Activated effector memory CD4-positive, alpha-beta T cell treated with Interleukin-2 at 50 U/mL for 16 hours (primary cell): ENCODE data around the gene CFB.
"Not testable (repeated sequence)": the region's sequence is repeated elsewhere in the genome, so short reads cannot be mapped to it uniquely, and the experiment has no call there.

Source experiments
- DNase-seq: peaks from one replicate; pipeline ENCODE4 v3.0.0-alpha.2; 2020

CFB gene

GRCh38 chr6:31915351-31915750 lies 30.5 kb upstream of the CFB start:
- DNase-seq = no peak

DNA sequence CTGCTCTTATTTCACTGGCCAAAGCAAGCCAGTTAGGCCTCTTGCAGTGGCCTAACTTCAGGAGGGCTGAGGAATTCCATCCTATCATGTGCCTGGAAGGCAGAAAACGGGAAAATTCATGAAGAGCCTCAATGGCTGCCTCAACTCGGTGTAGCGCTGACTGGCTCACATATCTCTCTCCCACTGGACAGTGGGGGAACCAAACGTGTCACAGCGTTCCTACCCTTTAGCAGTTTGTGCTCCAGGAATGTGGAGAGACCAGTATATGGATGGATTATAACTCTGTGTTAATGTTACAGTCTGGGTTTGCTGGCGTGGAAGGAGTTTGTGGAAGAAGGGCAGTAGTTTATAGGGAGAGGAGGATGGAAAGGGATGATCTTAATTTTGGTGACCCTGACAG lies 30.1 kb upstream of the CFB start:
- no peak for DNase-seq

GRCh38 chr6:31918069-31918720 lies 27.7 kb upstream of the CFB start:
- no peak for DNase-seq

- no peak for DNase-seq
Observed at GRCh38 chr6:31919624-31920303, 26.1 kb upstream of the CFB start.

DNA sequence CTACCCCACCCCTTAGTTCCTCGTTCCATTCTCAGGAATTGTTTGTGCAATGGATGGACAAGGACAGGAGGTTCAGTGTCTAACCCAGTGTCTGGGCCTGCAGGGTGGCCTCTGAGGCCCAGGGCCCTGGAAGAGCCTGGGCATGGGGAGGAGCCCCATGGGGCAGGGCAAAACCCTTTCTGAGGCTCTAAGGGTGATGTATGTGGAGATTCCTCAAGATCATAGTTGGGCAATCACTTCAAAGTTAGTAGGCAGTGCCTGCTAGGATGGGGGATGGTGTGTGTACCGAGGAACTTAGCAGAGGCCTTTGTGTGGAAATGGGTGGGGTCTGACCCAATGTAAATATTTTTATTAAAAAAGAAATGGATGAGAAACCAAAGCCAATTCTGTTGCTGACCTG lies 25.1 kb upstream of the CFB start:
- no peak for DNase-seq

DNA sequence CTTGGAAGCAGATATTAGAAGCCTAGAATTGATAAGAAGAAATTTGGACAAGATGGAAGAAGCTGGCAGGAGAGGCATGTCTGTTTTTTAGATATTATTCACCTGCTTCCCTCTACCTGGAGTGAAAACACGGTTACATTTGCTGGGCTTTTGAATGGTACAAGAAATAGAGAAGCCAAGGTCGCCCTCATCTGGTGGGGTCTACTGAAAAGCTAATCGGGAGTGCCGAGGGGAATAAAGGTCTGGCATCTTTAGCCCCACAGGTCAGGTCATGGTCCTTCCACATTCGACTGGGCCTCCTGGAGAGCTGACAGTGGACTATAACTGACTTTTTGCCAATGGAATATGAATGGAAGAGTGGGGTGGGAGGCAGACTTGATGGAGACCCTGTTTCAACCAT lies 23.0 kb upstream of the CFB start:
- DNase-seq = no peak

- no peak for DNase-seq
Observed at GRCh38 chr6:31927242-31927862, 18.5 kb upstream of the CFB start, which contains the start of gene C2. TSS of gene C2 (plus strand) at chr6:31927717. CDS start at chr6:31927753, 36 bp downstream.

DNA sequence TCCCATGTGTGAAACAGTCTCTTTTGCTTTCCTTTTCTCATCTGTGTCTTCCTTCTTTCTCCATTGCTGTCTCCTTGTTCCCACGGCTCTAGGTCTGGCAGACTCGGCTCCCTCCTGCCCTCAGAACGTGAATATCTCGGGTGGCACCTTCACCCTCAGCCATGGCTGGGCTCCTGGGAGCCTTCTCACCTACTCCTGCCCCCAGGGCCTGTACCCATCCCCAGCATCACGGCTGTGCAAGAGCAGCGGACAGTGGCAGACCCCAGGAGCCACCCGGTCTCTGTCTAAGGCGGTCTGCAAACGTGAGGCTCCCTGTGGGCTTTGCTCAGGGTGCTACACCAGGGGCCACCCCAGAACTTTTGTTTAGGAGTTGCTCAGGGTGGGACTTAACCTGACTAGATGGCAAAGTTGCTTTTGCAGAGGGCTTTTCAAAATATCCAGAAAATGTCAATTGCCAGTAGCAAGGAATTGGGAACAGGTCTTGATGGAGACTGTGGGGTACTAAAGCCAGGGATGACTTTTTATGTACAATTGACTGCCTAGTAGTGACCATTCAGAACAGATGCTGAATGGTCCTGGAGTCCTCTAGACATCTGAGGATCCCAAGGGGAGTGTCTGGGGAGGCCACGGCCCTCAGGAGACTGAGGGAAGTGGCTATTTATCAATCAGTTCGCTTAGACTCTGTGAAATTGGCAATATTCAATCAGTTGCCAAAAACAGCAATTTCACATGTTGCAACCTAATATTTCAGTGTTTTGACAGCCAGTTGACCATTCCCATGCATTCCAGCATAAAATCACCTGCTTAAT lies 17.8 kb upstream of the CFB start:
- DNase-seq = no peak

GRCh38 chr6:31928672-31928939 lies 17.3 kb upstream of the CFB start:
- DNase-seq = no peak

DNA sequence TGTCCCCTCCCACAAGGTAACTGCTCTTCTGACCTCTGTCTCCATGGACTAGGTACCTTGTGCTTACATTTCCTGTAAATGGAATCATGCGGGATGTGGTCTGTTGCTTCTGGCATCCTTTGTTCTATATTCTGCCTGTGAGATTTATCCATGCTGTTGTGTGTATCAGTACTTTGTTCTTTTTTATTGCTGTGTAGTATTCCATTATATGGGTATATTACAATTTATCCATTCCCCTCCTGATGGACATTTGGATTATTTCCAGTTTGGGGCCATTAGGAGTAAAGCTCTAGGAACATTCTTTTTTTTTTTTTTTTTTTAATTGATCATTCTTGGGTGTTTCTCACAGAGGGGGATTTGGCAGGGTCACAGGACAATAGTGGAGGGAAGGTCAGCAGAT lies 14.9 kb upstream of the CFB start:
- no peak for DNase-seq

GRCh38 chr6:31932137-31932536 lies 13.8 kb upstream of the CFB start:
- not testable (repeated sequence) for DNase-seq

DNA sequence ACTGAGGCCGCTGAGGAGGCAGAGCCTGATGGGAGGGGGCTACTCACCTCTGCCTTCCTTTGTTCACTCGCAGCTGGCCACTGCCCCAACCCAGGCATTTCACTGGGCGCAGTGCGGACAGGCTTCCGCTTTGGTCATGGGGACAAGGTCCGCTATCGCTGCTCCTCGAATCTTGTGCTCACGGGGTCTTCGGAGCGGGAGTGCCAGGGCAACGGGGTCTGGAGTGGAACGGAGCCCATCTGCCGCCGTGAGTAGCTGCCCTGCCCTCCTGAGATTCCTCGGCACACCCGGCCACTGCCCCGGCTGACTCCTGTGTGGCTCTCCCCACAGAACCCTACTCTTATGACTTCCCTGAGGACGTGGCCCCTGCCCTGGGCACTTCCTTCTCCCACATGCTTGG lies 12.4 kb upstream of the CFB start:
- DNase-seq = no peak

- no peak for DNase-seq
Observed at GRCh38 chr6:31935021-31935420, 10.9 kb upstream of the CFB start.

- DNase-seq = no peak
Observed at GRCh38 chr6:31935823-31936222, 10.1 kb upstream of the CFB start.

GRCh38 chr6:31940256-31940664 lies 5.6 kb upstream of the CFB start:
- DNase-seq = no peak

DNA sequence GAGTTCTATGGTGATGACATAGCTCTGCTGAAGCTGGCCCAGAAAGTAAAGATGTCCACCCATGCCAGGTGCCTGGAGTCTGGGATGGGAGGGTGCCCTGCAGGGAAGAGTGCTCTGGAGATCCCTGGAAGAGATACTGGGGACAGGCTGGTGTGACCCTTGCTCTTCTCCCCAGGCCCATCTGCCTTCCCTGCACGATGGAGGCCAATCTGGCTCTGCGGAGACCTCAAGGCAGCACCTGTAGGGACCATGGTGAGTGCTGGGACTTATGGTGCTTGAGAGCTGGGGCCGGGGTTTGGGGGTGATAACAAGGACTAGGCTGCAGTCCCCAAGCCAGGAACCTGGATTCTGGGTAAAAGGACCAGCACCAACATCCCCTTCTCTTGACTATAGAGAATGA lies 2.2 kb upstream of the CFB start:
- DNase-seq = no peak

- DNase-seq = no peak
Observed at GRCh38 chr6:31945154-31945506, 765 bp upstream of the CFB start.

- no peak for DNase-seq
Observed at GRCh38 chr6:31946370-31946885, 533 bp downstream of the CFB start.

DNA sequence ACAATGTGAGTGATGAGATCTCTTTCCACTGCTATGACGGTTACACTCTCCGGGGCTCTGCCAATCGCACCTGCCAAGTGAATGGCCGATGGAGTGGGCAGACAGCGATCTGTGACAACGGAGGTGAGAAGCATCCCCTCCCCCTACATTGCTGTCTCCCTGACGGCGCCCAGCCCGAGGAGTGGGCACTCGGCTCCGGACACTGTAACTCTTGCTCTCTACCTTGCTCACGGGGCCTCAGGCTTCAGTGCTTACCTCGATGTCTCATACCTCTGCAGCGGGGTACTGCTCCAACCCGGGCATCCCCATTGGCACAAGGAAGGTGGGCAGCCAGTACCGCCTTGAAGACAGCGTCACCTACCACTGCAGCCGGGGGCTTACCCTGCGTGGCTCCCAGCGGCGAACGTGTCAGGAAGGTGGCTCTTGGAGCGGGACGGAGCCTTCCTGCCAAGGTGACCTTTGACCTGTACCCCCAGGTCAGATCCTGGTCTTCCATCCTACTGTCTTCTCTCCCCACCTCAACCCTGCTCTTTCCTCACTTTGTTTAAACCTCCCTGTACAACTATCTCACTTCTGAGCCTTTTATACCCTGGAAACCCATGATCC lies 1.3 kb downstream of the CFB start:
- no peak for DNase-seq

GRCh38 chr6:31947864-31948263 lies 2.0 kb downstream of the CFB start:
- no peak for DNase-seq

DNA sequence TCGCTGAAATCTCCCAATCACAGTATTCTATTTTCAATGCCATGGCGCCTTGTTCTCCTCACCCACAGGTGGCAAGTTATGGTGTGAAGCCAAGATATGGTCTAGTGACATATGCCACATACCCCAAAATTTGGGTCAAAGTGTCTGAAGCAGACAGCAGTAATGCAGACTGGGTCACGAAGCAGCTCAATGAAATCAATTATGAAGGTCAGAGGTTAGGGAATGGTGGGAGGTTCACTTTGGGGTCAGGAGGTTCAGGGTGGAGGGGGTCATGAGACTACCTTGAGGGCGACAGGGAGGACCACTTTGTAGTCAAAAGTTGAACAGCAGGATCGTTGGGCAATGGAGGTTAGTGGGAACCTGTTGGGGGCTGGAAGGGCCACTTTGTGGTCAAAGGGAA lies 2.4 kb downstream of the CFB start:
- no peak for DNase-seq

DNA sequence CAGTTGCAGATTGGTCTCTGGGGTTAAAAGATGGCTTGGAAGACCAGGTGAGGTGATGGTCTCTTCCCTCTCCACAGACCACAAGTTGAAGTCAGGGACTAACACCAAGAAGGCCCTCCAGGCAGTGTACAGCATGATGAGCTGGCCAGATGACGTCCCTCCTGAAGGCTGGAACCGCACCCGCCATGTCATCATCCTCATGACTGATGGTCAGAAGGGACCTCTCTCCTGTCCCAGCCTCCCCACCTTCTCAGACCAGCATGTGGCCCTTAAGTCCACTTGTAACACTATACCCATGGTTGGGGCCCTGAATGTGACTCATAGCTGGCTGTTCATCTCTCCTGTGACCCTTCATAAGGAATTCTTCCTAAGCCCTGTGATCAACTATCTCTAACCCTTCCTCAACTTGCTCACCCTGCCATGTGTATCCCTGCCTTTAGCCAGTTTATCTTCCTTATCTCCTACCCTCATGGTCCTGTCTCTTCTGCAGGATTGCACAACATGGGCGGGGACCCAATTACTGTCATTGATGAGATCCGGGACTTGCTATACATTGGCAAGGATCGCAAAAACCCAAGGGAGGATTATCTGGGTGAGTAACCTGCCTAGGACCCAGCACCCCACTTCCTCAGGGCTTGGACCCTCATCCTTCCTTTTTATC lies 3.0 kb downstream of the CFB start:
- no peak for DNase-seq
